ENCODE data around the gene CELF3. TPM values are rescaled to one million over a fixed set of nuclear protein-coding genes. Genes with fewer than 3 reads are reported as not detected.

CELF3 gene
- total and polyA plus RNA-seq, 2 of the 13 experiments (the other 11 are each of a cell fraction or from before 2014, with no cell fraction given): not detected

DNA sequence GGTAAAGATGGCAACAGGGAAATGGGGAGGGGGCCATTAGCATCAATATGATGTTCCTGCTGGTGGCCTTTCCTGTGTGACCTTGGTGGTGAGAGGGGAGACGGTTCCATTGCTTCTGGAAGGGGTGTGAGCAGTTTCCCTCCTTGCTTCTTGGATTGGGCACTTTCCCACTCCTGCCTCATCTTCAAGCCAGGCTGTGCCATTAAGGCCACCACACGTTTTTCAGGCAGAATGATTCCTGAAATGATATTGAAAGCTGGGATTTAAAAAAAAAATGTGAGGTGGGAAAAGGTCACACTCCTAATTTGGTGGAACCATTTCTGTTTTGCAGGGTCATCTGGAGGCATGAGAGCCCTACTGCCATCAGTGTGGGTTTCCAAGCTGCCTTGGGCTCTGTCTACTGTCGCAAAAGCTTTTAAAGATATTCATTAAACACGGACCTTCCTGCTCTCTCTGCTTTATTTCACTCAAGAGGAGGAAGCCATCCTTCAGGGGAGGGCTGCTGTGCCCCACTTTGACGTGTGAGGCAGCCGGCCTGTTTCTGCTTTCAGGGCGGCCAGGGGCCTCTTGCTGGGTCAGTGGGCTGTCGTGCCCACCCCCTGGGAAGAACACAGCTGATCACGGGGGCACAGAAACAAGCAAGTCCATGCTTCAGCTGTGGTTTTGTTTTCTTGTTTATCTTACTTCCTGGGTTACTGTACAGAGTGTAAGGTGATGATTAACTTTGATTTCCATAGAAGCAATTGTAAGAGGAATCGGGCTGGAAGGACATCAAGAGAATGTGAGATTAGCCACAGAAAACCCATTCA lies 12.8 kb upstream of the CELF3 start (continued):
- TF ChIP-seq, protein P1, sequence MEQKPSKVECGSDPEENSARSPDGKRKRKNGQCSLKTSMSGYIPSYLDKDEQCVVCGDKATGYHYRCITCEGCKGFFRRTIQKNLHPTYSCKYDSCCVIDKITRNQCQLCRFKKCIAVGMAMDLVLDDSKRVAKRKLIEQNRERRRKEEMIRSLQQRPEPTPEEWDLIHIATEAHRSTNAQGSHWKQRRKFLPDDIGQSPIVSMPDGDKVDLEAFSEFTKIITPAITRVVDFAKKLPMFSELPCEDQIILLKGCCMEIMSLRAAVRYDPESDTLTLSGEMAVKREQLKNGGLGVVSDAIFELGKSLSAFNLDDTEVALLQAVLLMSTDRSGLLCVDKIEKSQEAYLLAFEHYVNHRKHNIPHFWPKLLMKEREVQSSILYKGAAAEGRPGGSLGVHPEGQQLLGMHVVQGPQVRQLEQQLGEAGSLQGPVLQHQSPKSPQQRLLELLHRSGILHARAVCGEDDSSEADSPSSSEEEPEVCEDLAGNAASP (CRISPR knock-in tag; IDR thresholded peaks at IDR 0.05; ENCODE audit: borderline replicate concordance): no peak
- TF ChIP-seq TGIF2 (CRISPR knock-in tag; IDR thresholded peaks at IDR 0.05) (no peak), CBX5 (CRISPR knock-in tag; IDR thresholded peaks at IDR 0.05; ENCODE audit: borderline replicate concordance) (no peak), ZNF124 (CRISPR knock-in tag; IDR thresholded peaks at IDR 0.05) (no peak), BCL6 (CRISPR knock-in tag; IDR thresholded peaks at IDR 0.05) (0 out of 2 replicates have a peak, but pooled peaks have one; percentile 18), POGK (CRISPR knock-in tag; conservative IDR thresholded peaks at IDR 0.05) (no peak), ZNF431 (CRISPR knock-in tag; IDR thresholded peaks at IDR 0.05; ENCODE audit: borderline replicate concordance, low read depth) (no peak), RXRB (CRISPR knock-in tag; IDR thresholded peaks at IDR 0.05; ENCODE audit: borderline replicate concordance) (no peak), FOXK2 (IDR thresholded peaks at IDR 0.05) (0 out of 2 replicates have a peak, but pooled peaks have one; percentile 17), SOX5 (CRISPR knock-in tag; IDR thresholded peaks at IDR 0.05; ENCODE audit: borderline replicate concordance) (peak; percentile 71; the same call in 1 of the 2 replicates), ZNF616 (CRISPR knock-in tag; IDR thresholded peaks at IDR 0.05; ENCODE audit: low read depth) (no peak), ZNF317 (CRISPR knock-in tag; IDR thresholded peaks at IDR 0.05) (no peak), ZBTB3 (CRISPR knock-in tag; IDR thresholded peaks at IDR 0.05; ENCODE audit: borderline replicate concordance, low read depth) (no peak), SP5 (CRISPR knock-in tag; IDR thresholded peaks at IDR 0.05; ENCODE audit: borderline replicate concordance, low read depth) (no peak), JARID2 (CRISPR knock-in tag; IDR thresholded peaks at IDR 0.05; ENCODE audit: insufficient replicate concordance) (no peak), AGO1 (IDR thresholded peaks at IDR 0.05; ENCODE audit: low read depth, low read length, poor library complexity, severe bottlenecking) (no peak), FOSL1 (CRISPR knock-in tag; IDR thresholded peaks at IDR 0.05; ENCODE audit: borderline replicate concordance) (no peak), MYC (CRISPR knock-in tag; IDR thresholded peaks at IDR 0.05; ENCODE audit: borderline replicate concordance) (no peak), WIZ (CRISPR knock-in tag; IDR thresholded peaks at IDR 0.05) (no peak)
- TF ChIP-seq, protein P2, sequence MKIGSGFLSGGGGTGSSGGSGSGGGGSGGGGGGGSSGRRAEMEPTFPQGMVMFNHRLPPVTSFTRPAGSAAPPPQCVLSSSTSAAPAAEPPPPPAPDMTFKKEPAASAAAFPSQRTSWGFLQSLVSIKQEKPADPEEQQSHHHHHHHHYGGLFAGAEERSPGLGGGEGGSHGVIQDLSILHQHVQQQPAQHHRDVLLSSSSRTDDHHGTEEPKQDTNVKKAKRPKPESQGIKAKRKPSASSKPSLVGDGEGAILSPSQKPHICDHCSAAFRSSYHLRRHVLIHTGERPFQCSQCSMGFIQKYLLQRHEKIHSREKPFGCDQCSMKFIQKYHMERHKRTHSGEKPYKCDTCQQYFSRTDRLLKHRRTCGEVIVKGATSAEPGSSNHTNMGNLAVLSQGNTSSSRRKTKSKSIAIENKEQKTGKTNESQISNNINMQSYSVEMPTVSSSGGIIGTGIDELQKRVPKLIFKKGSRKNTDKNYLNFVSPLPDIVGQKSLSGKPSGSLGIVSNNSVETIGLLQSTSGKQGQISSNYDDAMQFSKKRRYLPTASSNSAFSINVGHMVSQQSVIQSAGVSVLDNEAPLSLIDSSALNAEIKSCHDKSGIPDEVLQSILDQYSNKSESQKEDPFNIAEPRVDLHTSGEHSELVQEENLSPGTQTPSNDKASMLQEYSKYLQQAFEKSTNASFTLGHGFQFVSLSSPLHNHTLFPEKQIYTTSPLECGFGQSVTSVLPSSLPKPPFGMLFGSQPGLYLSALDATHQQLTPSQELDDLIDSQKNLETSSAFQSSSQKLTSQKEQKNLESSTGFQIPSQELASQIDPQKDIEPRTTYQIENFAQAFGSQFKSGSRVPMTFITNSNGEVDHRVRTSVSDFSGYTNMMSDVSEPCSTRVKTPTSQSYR (CRISPR knock-in tag; IDR thresholded peaks at IDR 0.05; ENCODE audit: borderline replicate concordance): no peak
- TF ChIP-seq, protein P3, sequence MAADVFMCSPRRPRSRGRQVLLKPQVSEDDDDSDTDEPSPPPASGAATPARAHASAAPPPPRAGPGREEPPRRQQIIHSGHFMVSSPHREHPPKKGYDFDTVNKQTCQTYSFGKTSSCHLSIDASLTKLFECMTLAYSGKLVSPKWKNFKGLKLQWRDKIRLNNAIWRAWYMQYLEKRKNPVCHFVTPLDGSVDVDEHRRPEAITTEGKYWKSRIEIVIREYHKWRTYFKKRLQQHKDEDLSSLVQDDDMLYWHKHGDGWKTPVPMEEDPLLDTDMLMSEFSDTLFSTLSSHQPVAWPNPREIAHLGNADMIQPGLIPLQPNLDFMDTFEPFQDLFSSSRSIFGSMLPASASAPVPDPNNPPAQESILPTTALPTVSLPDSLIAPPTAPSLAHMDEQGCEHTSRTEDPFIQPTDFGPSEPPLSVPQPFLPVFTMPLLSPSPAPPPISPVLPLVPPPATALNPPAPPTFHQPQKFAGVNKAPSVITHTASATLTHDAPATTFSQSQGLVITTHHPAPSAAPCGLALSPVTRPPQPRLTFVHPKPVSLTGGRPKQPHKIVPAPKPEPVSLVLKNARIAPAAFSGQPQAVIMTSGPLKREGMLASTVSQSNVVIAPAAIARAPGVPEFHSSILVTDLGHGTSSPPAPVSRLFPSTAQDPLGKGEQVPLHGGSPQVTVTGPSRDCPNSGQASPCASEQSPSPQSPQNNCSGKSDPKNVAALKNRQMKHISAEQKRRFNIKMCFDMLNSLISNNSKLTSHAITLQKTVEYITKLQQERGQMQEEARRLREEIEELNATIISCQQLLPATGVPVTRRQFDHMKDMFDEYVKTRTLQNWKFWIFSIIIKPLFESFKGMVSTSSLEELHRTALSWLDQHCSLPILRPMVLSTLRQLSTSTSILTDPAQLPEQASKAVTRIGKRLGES (CRISPR knock-in tag; IDR thresholded peaks at IDR 0.05; ENCODE audit: borderline replicate concordance): no peak
